IMR-90 (cell line): ENCODE measurements around the gene GLRX5. TPM values are rescaled to one million over a fixed set of nuclear protein-coding genes. Genes with fewer than 3 reads are reported as not detected.
A peak's percentile ranks its signal among the peaks of the same experiment; 100 is the strongest.

ENCODE experiments used
- ATAC-seq: fragments of 200-7000 bp; cut with Tn5 transposase; 2 replicates; pipeline ENCODE4 v1.9.1; 2020; ENCODE audit warnings: low read depth, mild to moderate bottlenecking, moderate library complexity
- BruUV-seq: library from RNA; stranded (reverse); fragments of 400-500 nt; replicated peaks from 2 replicates; lab custom pipeline; 2021; lab: Mats Ljungman, UMichigan
- CTCF ChIA-PET: fragments of 300-600 bp; formaldehyde crosslinking; extraction: SDS; loops from one replicate; lab custom pipeline; 2021; ENCODE audit warnings: antibody characterized with exemption; lab: Yijun Ruan, JAX
- POLR2A ChIA-PET: fragments of 300-600 bp; sonication (Branson Sonifier 250); formaldehyde crosslinking; loops from one replicate; lab custom pipeline; 2022; ENCODE audit warnings: antibody characterized with exemption; ENCODE audit not compliant: unreplicated experiment; lab: Charles Lee
- DNase-seq: peaks from one replicate; pipeline ENCODE4 v3.0.0; 2013
- H2AFZ ChIP-seq: replicated peaks from 2 replicates; pipeline ENCODE3; 2013; ENCODE audit warnings: low read length, mild to moderate bottlenecking; ENCODE audit not compliant: poor library complexity
- H2AK5ac ChIP-seq: 2 replicates; pipeline ENCODE4 v1.6.1; 2013; ENCODE audit warnings: low read depth, low read length, inconsistent platforms
- H2AK9ac ChIP-seq: replicated peaks from 2 replicates; pipeline ENCODE3; 2013; ENCODE audit warnings: mild to moderate bottlenecking, low read depth, low read length, moderate library complexity; ENCODE audit not compliant: poor library complexity
- H2BK120ac ChIP-seq: 2 replicates; pipeline ENCODE4 v1.6.1; 2013; ENCODE audit warnings: low read depth, low read length, inconsistent platforms
- H2BK15ac ChIP-seq: 3 replicates; pipeline ENCODE4 v1.6.1; 2013; ENCODE audit warnings: low read depth, low read length, inconsistent platforms
- H2BK20ac ChIP-seq: 2 replicates; pipeline ENCODE4 v1.6.1; 2013; ENCODE audit warnings: low read depth, mild to moderate bottlenecking, inconsistent platforms, low read length, moderate library complexity
- H2BK5ac ChIP-seq: 2 replicates; pipeline ENCODE4 v1.6.1; 2013; ENCODE audit warnings: mild to moderate bottlenecking, low read depth, low read length, inconsistent platforms; ENCODE audit not compliant: poor library complexity, severe bottlenecking
- H3K14ac ChIP-seq: replicated peaks from 2 replicates; pipeline ENCODE4 v1.6.1; 2013; ENCODE audit warnings: low read depth, low read length, inconsistent platforms
- H3K18ac ChIP-seq: 2 replicates; pipeline ENCODE4 v1.6.1; 2013; ENCODE audit warnings: low read depth, low read length, control low read depth
- H3K23ac ChIP-seq: 2 replicates; pipeline ENCODE4 v1.6.1; 2013; ENCODE audit warnings: low read depth, low read length, inconsistent platforms
- H3K27ac ChIP-seq: 2 replicates; pipeline ENCODE4 v1.5.1; 2013; ENCODE audit warnings: mild to moderate bottlenecking, control low read depth, low read length; ENCODE audit not compliant: insufficient read depth
- H3K27me3 ChIP-seq: 2 replicates; pipeline ENCODE4 v1.6.1; 2013; ENCODE audit warnings: low read length; ENCODE audit not compliant: control insufficient read depth, insufficient read depth
- H3K36me3 ChIP-seq: 2 replicates; pipeline ENCODE4 v1.6.1; 2013; ENCODE audit warnings: low read length, mixed read lengths; ENCODE audit not compliant: control insufficient read depth, insufficient read depth
- H3K4ac ChIP-seq: 2 replicates; pipeline ENCODE4 v1.6.1; 2013; ENCODE audit warnings: low read depth, low read length, inconsistent platforms
- H3K4me1 ChIP-seq: 2 replicates; pipeline ENCODE4 v1.6.1; 2013; ENCODE audit warnings: low read length, mixed read lengths; ENCODE audit not compliant: control insufficient read depth, insufficient read depth
- H3K4me2 ChIP-seq: 2 replicates; pipeline ENCODE4 v1.6.1; 2013; ENCODE audit warnings: low read depth, mild to moderate bottlenecking, control low read depth, low read length, moderate library complexity
- H3K4me3 ChIP-seq: 2 replicates; pipeline ENCODE4 v1.5.1; 2013; ENCODE audit warnings: low read depth, mild to moderate bottlenecking, control low read depth, low read length, moderate library complexity; ENCODE audit not compliant: insufficient read depth
- H3K56ac ChIP-seq: 2 replicates; pipeline ENCODE4 v1.6.1; 2013; ENCODE audit warnings: low read length, inconsistent platforms; ENCODE audit not compliant: insufficient read depth; ENCODE audit errors: extremely low read depth
- H3K79me1 ChIP-seq, 2 experiments: 2 replicates each; pipeline ENCODE4 v1.6.1; 2013; ENCODE audit warnings: low read length in 2 of 2, inconsistent platforms in 1 of 2, low read depth in 1 of 2
- H3K9ac ChIP-seq: 2 replicates; pipeline ENCODE4 v1.6.1; 2013; ENCODE audit warnings: low read depth, low read length, control low read depth
- H3K9me1 ChIP-seq: 2 replicates; pipeline ENCODE4 v1.6.1; 2013; ENCODE audit warnings: low read length, inconsistent platforms; ENCODE audit not compliant: insufficient read depth
- H3K9me3 ChIP-seq: 2 replicates; pipeline ENCODE4 v1.6.1; 2013; ENCODE audit warnings: low read length; ENCODE audit not compliant: control insufficient read depth, insufficient read depth
- H4K20me1 ChIP-seq: 2 replicates; pipeline ENCODE4 v1.6.1; 2013; ENCODE audit warnings: low read length, inconsistent platforms; ENCODE audit not compliant: insufficient read depth
- H4K5ac ChIP-seq: 2 replicates; pipeline ENCODE4 v1.6.1; 2013; ENCODE audit warnings: mild to moderate bottlenecking, low read depth, low read length, control low read depth
- H4K8ac ChIP-seq, 2 experiments: 2 replicates each; pipeline ENCODE4 v1.6.1; 2013; ENCODE audit warnings: low read depth in 2 of 2, low read length in 2 of 2, control low read depth in 1 of 2, inconsistent platforms in 1 of 2
- H4K91ac ChIP-seq: 2 replicates; pipeline ENCODE4 v1.6.1; 2013; ENCODE audit warnings: low read depth, low read length, inconsistent platforms; ENCODE audit not compliant: insufficient read depth
- MXI1 ChIP-seq: IDR thresholded peaks from 2 replicates; pipeline ENCODE4 v1.6.1; 2012; ENCODE audit warnings: low read depth, mild to moderate bottlenecking, low read length, moderate library complexity, borderline replicate concordance
- RFX5 ChIP-seq: IDR thresholded peaks from 2 replicates; pipeline ENCODE4 v1.8.0; 2012; ENCODE audit warnings: low read depth, mild to moderate bottlenecking, low read length, moderate library complexity
- USF2 ChIP-seq: fragments of 150-350 bp; IDR thresholded peaks from 2 replicates; pipeline ENCODE4 v1.6.1; 2017; ENCODE audit warnings: mild to moderate bottlenecking, antibody characterized with exemption, low read length, low read depth
- WGBS, 2 experiments: methylation state at CpG; one replicate each; pipeline versions ENCODE4 v1.1.5 to v1.1.7; 2013; ENCODE audit warnings: missing lambda C conversion rate in 2 of 2; ENCODE audit not compliant: insufficient read length in 1 of 2; ENCODE audit errors: extremely low coverage in 2 of 2; 5-methylcytosine and 5-hydroxymethylcytosine counted together
- dilution Hi-C: fragments of 300-500 bp; cut with HindIII; formaldehyde crosslinking; loops from one replicate; pipeline ENCODE4 v1.14.3; 2018; ENCODE audit warnings: low sequenced_read_pairs; ENCODE audit not compliant: unreplicated experiment
- in situ Hi-C: fragments of 300-500 bp; cut with MboI; formaldehyde crosslinking; loops from 3 replicates; pipeline ENCODE4 v1.14.3; 2019; ENCODE audit warnings: low sequenced_read_pairs, inconsistent platforms, mixed read lengths
- intact Hi-C: fragments of 100-400 bp; cut with micrococcal nuclease; formaldehyde crosslinking; loops from 2 replicates; pipeline ENCODE4 v1.10.0; 2022
- polyA plus RNA-seq, 3 experiments: library from polyadenylated mRNA; depleted of rRNA; stranded (reverse); fragments of >200 nt; gene quantifications; 2 replicates each; pipeline ENCODE4 v1.2.3, GENCODE V29; 2012; ENCODE audit warnings: low replicate concordance in 1 of 3
- total RNA-seq: library from RNA; depleted of rRNA; stranded (reverse); fragments of >200 nt; gene quantifications from 2 replicates; pipeline ENCODE4 v1.2.3, GENCODE V29; 2012

The GLRX5 gene
- total and polyA plus RNA-seq, 2 of the 4 experiments (the other 2 are of a cell fraction), result 32.4 to 40.4 TPM

GRCh38 chr14:95490138-95490509 is 44.7 kb upstream of the GLRX5 start:
- Histone ChIP-seq H3K4me2 (no peak overlapping the region), H3K9me1 (peaks cover 19% of the 10 kb centered on the region), H3K36me3 (no peaks in the 10 kb centered on the region), H2AK5ac (no peak overlapping the region), H3K14ac (no peak overlapping the region), H2BK20ac (no peak overlapping the region), H2BK5ac (no peak overlapping the region), H2BK15ac (no peak overlapping the region), H3K27ac (no peak overlapping the region), H3K4me3 (no peak overlapping the region), H3K4me1 (peaks cover 7% of the 10 kb centered on the region; the same call in 1 of the 2 replicates), H4K91ac (no peak overlapping the region), H3K4ac (no peak overlapping the region), H3K9ac (no peak overlapping the region), H2BK120ac (no peak overlapping the region), H3K9me3 (no peaks in the 10 kb centered on the region), H3K27me3 (no peaks in the 10 kb centered on the region), H3K56ac (no peak overlapping the region), H4K8ac (no peak overlapping the region), H2AFZ (no peak overlapping the region), H3K18ac (no peak overlapping the region), H2AK9ac (peak overlapping the region; percentile 31), H3K79me1 (peaks cover 17 to 58% of the 10 kb centered on the region in 2 experiments; a peak in 3 of 4 replicates), H4K20me1 (peaks cover 5% of the 10 kb centered on the region; the same call in 1 of the 2 replicates), H4K5ac (no peak overlapping the region), H3K23ac (no peak overlapping the region)
- ChIA-PET POLR2A (no interaction called here), CTCF (no interaction called here)
- dilution Hi-C loops (no loop called here), intact Hi-C loops (no loop called here), in situ Hi-C loops (no loop called here)
- ATAC-seq (no peak), DNase-seq (no peak)
- no TSS peak for BruUV-seq
- WGBS, 2 experiments, result no CpG with 5 or more reads among the region's 5 CpGs
- TF ChIP-seq RFX5 (no peak), USF2 (no peak), MXI1 (no peak)
